SK-N-SH (cell line): Measurements from ENCODE around the gene POFUT2. TPM values are rescaled to one million over a fixed set of nuclear protein-coding genes. Genes with fewer than 3 reads are reported as not detected.

ENCODE experiments used
- CTCF ChIA-PET: fragments of 300-600, 350-600 bp; formaldehyde crosslinking; extraction: SDS; loops from one replicate; lab custom pipeline; 2021; lab: Yijun Ruan, JAX
- POLR2A ChIA-PET: fragments of 350-600 bp; sonication (Branson Sonifier 250); formaldehyde crosslinking; extraction: SDS; loops from one replicate; lab custom pipeline; 2020; ENCODE audit warnings: antibody characterized with exemption, inconsistent platforms; lab: Yijun Ruan, JAX
- DNase-seq: peaks from one replicate; pipeline ENCODE4 v3.0.0; 2012
- H2AFZ ChIP-seq: fragments of 200-600 bp; sonication (generic); 2 replicates; pipeline ENCODE4 v1.8.1; 2016; ENCODE audit warnings: antibody characterized with exemption, mild to moderate bottlenecking, low read depth
- H3F3A ChIP-seq: fragments of 200-600 bp; sonication (generic); replicated peaks from 2 replicates; pipeline ENCODE3; 2016; ENCODE audit warnings: antibody characterized with exemption, mild to moderate bottlenecking; ENCODE audit not compliant: insufficient read depth
- H3K27ac ChIP-seq, 2 experiments: fragments of 200-500 bp in 1 of 2; fragments of 200-600 bp in 1 of 2; sonication (Bioruptor generic) in 1 of 2; sonication (generic), shearing (Covaris generic) in 1 of 2; 2 replicates each; pipeline versions ENCODE4 v1.5.1 to v1.6.1; 2014 to 2016; ENCODE audit warnings: low read depth in 2 of 2, inconsistent platforms in 1 of 2, low read length in 1 of 2, mild to moderate bottlenecking in 1 of 2, mixed read lengths in 1 of 2
- H3K27me3 ChIP-seq: fragments of 200-600 bp; sonication (generic), shearing (Covaris generic); 2 replicates; pipeline ENCODE4 v1.6.1; 2016; ENCODE audit warnings: mixed run types; ENCODE audit not compliant: insufficient read depth
- H3K36me3 ChIP-seq, 2 experiments: fragments of 200-500 bp in 1 of 2; fragments of 200-600 bp in 1 of 2; sonication (Bioruptor generic) in 1 of 2; sonication (generic) in 1 of 2; replicated peaks in 1 of 2; 2 replicates each; pipeline versions ENCODE3 to v1.5.1; 2014 to 2016; ENCODE audit warnings: low read length in 1 of 2, mild to moderate bottlenecking in 1 of 2; ENCODE audit not compliant: insufficient read depth in 2 of 2, control insufficient read depth in 1 of 2
- H3K4me1 ChIP-seq, 2 experiments: fragments of 200-500 bp in 1 of 2; fragments of 200-600 bp in 1 of 2; sonication (Bioruptor generic) in 1 of 2; sonication (generic), shearing (Covaris generic) in 1 of 2; 2 replicates each; pipeline versions ENCODE4 v1.5.1 to v1.6.1; 2014 to 2016; ENCODE audit warnings: low read depth in 1 of 2, low read length in 1 of 2, mixed run types in 1 of 2; ENCODE audit not compliant: insufficient read depth in 2 of 2, control insufficient read depth in 1 of 2
- H3K4me2 ChIP-seq: fragments of 200-600 bp; sonication (generic), shearing (Covaris generic); 2 replicates; pipeline ENCODE4 v1.6.1; 2017; ENCODE audit warnings: mixed run types
- H3K4me3 ChIP-seq, 2 experiments: fragments of 200-500 bp in 1 of 2; fragments of 200-600 bp in 1 of 2; sonication (Bioruptor generic) in 1 of 2; sonication (generic), shearing (Covaris generic) in 1 of 2; 2 replicates each; pipeline versions ENCODE4 v1.5.1 to v1.8.1; 2014 to 2016; ENCODE audit warnings: low read depth in 2 of 2, inconsistent platforms in 1 of 2, low read length in 1 of 2, mild to moderate bottlenecking in 1 of 2, mixed read lengths in 1 of 2, moderate library complexity in 1 of 2
- H3K79me2 ChIP-seq: fragments of 200-600 bp; sonication (generic); 2 replicates; pipeline ENCODE4 v1.8.1; 2017; ENCODE audit warnings: mild to moderate bottlenecking; ENCODE audit not compliant: insufficient read depth
- H3K9ac ChIP-seq: fragments of 200-600 bp; sonication (generic); 2 replicates; pipeline ENCODE4 v1.6.1; 2017; ENCODE audit warnings: mixed run types
- H3K9me2 ChIP-seq: fragments of 200-600 bp; sonication (generic); 2 replicates; pipeline ENCODE4 v1.6.1; 2017; ENCODE audit warnings: mixed run types
- H3K9me3 ChIP-seq: fragments of 200-600 bp; sonication (generic); 2 replicates; pipeline ENCODE4 v1.6.1; 2017; ENCODE audit warnings: mixed run types, mild to moderate bottlenecking, moderate library complexity
- H4K20me1 ChIP-seq: fragments of 200-600 bp; sonication (generic); 2 replicates; pipeline ENCODE4 v1.6.1; 2017; ENCODE audit warnings: mild to moderate bottlenecking, mixed run types; ENCODE audit not compliant: insufficient read depth
- CHD2 ChIP-seq: fragments of 150-350 bp; IDR thresholded peaks from 2 replicates; pipeline ENCODE4 v1.6.1; 2018; ENCODE audit warnings: low read length; ENCODE audit not compliant: partially characterized antibody
- ELF1 ChIP-seq: IDR thresholded peaks from 2 replicates; pipeline ENCODE4 v1.4.0; 2012
- EP300 ChIP-seq, 2 experiments: IDR thresholded peaks; 2 replicates each; pipeline versions ENCODE4 v1.4.0 to v1.6.1; 2012; ENCODE audit warnings: borderline replicate concordance in 1 of 2, low read depth in 1 of 2, low read length in 1 of 2
- FOSL2 ChIP-seq: IDR thresholded peaks from 2 replicates; pipeline ENCODE4 v1.4.0; 2012; ENCODE audit warnings: low read depth, mild to moderate bottlenecking, moderate library complexity, borderline replicate concordance
- FOXJ3 ChIP-seq: sonication (generic); formaldehyde crosslinking; IDR thresholded peaks from 2 replicates; pipeline ENCODE4 v1.5.1; 2020; ENCODE audit warnings: mild to moderate bottlenecking, missing genetic modification reagents
- FOXM1 ChIP-seq: IDR thresholded peaks from 2 replicates; pipeline ENCODE4 v1.4.0; 2012; ENCODE audit warnings: low read depth, mild to moderate bottlenecking
- GABPA ChIP-seq: IDR thresholded peaks from 2 replicates; pipeline ENCODE4 v1.4.0; 2012; ENCODE audit warnings: low read depth, mild to moderate bottlenecking
- GATA2 ChIP-seq: sonication (generic); formaldehyde crosslinking; IDR thresholded peaks from 2 replicates; pipeline ENCODE4 v1.5.0; 2020; ENCODE audit warnings: mild to moderate bottlenecking, missing genetic modification reagents
- IRF3 ChIP-seq: fragments of 150-350 bp; IDR thresholded peaks from 2 replicates; pipeline ENCODE4 v1.6.1; 2016; ENCODE audit warnings: mild to moderate bottlenecking, low read depth, low read length
- JUND ChIP-seq: IDR thresholded peaks from 2 replicates; pipeline ENCODE4 v1.4.0; 2012
- MEF2A ChIP-seq: IDR thresholded peaks from 2 replicates; pipeline ENCODE4 v1.4.0; 2012; ENCODE audit warnings: low read depth, borderline replicate concordance
- MXI1 ChIP-seq: IDR thresholded peaks from 2 replicates; pipeline ENCODE4 v1.6.1; 2012; ENCODE audit warnings: mild to moderate bottlenecking, low read depth, low read length, improper control_type of control experiment
- NFIC ChIP-seq: IDR thresholded peaks from 2 replicates; pipeline ENCODE4 v1.4.0; 2012; ENCODE audit warnings: borderline replicate concordance
- NRF1 ChIP-seq: IDR thresholded peaks from 2 replicates; pipeline ENCODE4 v1.6.1; 2012; ENCODE audit warnings: low read depth, mild to moderate bottlenecking, low read length
- POLR2AphosphoS5 ChIP-seq: IDR thresholded peaks from 2 replicates; pipeline ENCODE4 v1.6.1; 2012; ENCODE audit warnings: low read depth, low read length
- RAD21 ChIP-seq: IDR thresholded peaks from 2 replicates; pipeline ENCODE4 v1.6.1; 2012; ENCODE audit warnings: mild to moderate bottlenecking, low read length
- RCOR1 ChIP-seq: fragments of 150-350 bp; IDR thresholded peaks from 2 replicates; pipeline ENCODE4 v1.6.1; 2017; ENCODE audit warnings: antibody characterized with exemption, low read length
- REST ChIP-seq: IDR thresholded peaks from 2 replicates; pipeline ENCODE4 v1.6.1; 2012; ENCODE audit warnings: mild to moderate bottlenecking, low read depth, low read length, moderate library complexity
- RFX5 ChIP-seq: IDR thresholded peaks from 2 replicates; pipeline ENCODE4 v1.6.1; 2012; ENCODE audit warnings: mild to moderate bottlenecking, improper control_type of control experiment, low read length
- SMC3 ChIP-seq: IDR thresholded peaks from 2 replicates; pipeline ENCODE4 v1.6.1; 2012; ENCODE audit warnings: low read depth, low read length, improper control_type of control experiment
- TCF12 ChIP-seq: IDR thresholded peaks from 2 replicates; pipeline ENCODE4 v1.4.0; 2012
- USF1 ChIP-seq: IDR thresholded peaks from 2 replicates; pipeline ENCODE4 v1.4.0; 2012; ENCODE audit warnings: low read depth, borderline replicate concordance
- USF2 ChIP-seq: fragments of 150-350 bp; IDR thresholded peaks from 2 replicates; pipeline ENCODE4 v1.6.1; 2017; ENCODE audit warnings: antibody characterized with exemption, low read length, low read depth, borderline replicate concordance
- WGBS: methylation state at CpG from one replicate; pipeline ENCODE4 v1.1.6; 2017; ENCODE audit warnings: low lambda C conversion rate; 5-methylcytosine and 5-hydroxymethylcytosine counted together
- polyA plus RNA-seq, 3 experiments: library from polyadenylated mRNA; depleted of rRNA; stranded (reverse); fragments of >200 nt; gene quantifications; 2 replicates each; pipeline ENCODE4 v1.2.3, GENCODE V29; 2012

POFUT2 gene
- polyA plus RNA-seq, 1 of the 3 experiments (the other 2 are of a cell fraction): 53.3 TPM

- peaks cover 3 to 21% of the 10 kb centered on the region in 2 experiments for H3K36me3 ChIP-seq
- H3K9me2 ChIP-seq: no peaks in the 10 kb centered on the region
- H3K4me2 ChIP-seq: no peak overlapping the region
- ChIA-PET CTCF (interaction anchor here (0.9 to 1.3 kb wide), 2 partner anchors 79 to 83 kb away, joined by 3 to 4 read pairs; no protein-coding TSS in a partner anchor), POLR2A (no interaction called here)
- H3K9me3 ChIP-seq: peaks cover 8% of the 10 kb centered on the region
- H2AFZ ChIP-seq: no peak overlapping the region
- no peaks in the 10 kb centered on the region for H3K4me1 ChIP-seq
- no peak overlapping the region for H3K4me3 ChIP-seq
- no peak overlapping the region for H3K27ac ChIP-seq
- no peaks in the 10 kb centered on the region for H4K20me1 ChIP-seq
- H3K27me3 ChIP-seq: no peaks in the 10 kb centered on the region
- H3K9ac ChIP-seq: no peak overlapping the region
- H3F3A ChIP-seq: peaks cover 4% of the 10 kb centered on the region
- 95% methylated on average over 6 of the region's 6 CpGs for WGBS
- no peaks in the 10 kb centered on the region for H3K79me2 ChIP-seq
- TF ChIP-seq JUND (no peak), CHD2 (no peak), RFX5 (no peak), GATA2 (CRISPR knock-in tag) (no peak), TCF12 (no peak), ELF1 (no peak), FOXJ3 (CRISPR knock-in tag) (no peak), RAD21 (no peak), REST (no peak), NRF1 (no peak), FOSL2 (no peak), IRF3 (no peak), RCOR1 (no peak), USF1 (no peak)
- DNase-seq: no peak
Observed at GRCh38 chr21:45219517-45219916, 68.2 kb downstream of the POFUT2 start.

- peaks cover 3 to 21% of the 10 kb centered on the region in 2 experiments for H3K36me3 ChIP-seq
- H4K20me1 ChIP-seq: no peaks in the 10 kb centered on the region
- H3K4me2 ChIP-seq: no peak overlapping the region
- H3K27ac ChIP-seq: no peak overlapping the region
- ChIA-PET CTCF (interaction anchor here (0.6 to 1.0 kb wide), 2 partner anchors 11 to 25 kb away, joined by 3 read pairs; no protein-coding TSS in a partner anchor), POLR2A (no interaction called here)
- no peak overlapping the region for H3K9ac ChIP-seq
- WGBS: 3% methylated on average over 1 of the region's 1 CpG
- no peak overlapping the region for H3K4me3 ChIP-seq
- H3K4me1 ChIP-seq: no peaks in the 10 kb centered on the region; a peak in 1 of 4 replicates
- H3K79me2 ChIP-seq: no peaks in the 10 kb centered on the region
- no peak overlapping the region for H2AFZ ChIP-seq
- H3K27me3 ChIP-seq: no peaks in the 10 kb centered on the region
- peaks cover 4% of the 10 kb centered on the region for H3F3A ChIP-seq
- H3K9me3 ChIP-seq: peaks cover 8% of the 10 kb centered on the region
- DNase-seq: no peak
- no peaks in the 10 kb centered on the region for H3K9me2 ChIP-seq
- no peak for TF ChIP-seq FOXM1
- no peak for TF ChIP-seq USF1
- TF ChIP-seq USF2: no peak
- TF ChIP-seq NRF1: no peak
- no peak for TF ChIP-seq CHD2
- TF ChIP-seq NFIC: no peak
- TF ChIP-seq RFX5: no peak
- TF ChIP-seq POLR2AphosphoS5: no peak
- TF ChIP-seq MEF2A: no peak
- no peak for TF ChIP-seq GABPA
- TF ChIP-seq GATA2 (CRISPR knock-in tag): no peak
- no peak for TF ChIP-seq SMC3
- TF ChIP-seq MXI1: no peak
- no peak for TF ChIP-seq EP300 (IDR thresholded peaks at IDR 0.05; ENCODE audit: borderline replicate concordance in 1 of 2, low read depth in 1 of 2, low read length in 1 of 2)
Observed at GRCh38 chr21:45217010-45217409, 70.7 kb downstream of the POFUT2 start.
